GM19452 (cell line): Measurements from ENCODE around the gene PIK3R2.

Experiments
- ATAC-seq: cut with Tn5 transposase; IDR thresholded peaks from one replicate; pipeline ENCODE4 v1.9.1; 2021; ENCODE audit not compliant: unreplicated experiment

The PIK3R2 gene

GRCh38 chr19:18122860-18123795 lies 29.8 kb upstream of the PIK3R2 start:
- ATAC-seq = no peak

GRCh38 chr19:18123819-18124218 lies 29.1 kb upstream of the PIK3R2 start:
- no peak for ATAC-seq

- ATAC-seq = no peak
These were observed 26.9 kb upstream of the PIK3R2 start for GRCh38 chr19:18126097-18126496.

- no peak for ATAC-seq
These were observed 24.9 kb upstream of the PIK3R2 start for GRCh38 chr19:18128044-18128443.

- ATAC-seq = no peak
These were observed 24.2 kb upstream of the PIK3R2 start for GRCh38 chr19:18128805-18129204.

- ATAC-seq = no peak
These were observed 22.3 kb upstream of the PIK3R2 start for GRCh38 chr19:18130523-18131242.

GRCh38 chr19:18131841-18132596 lies 20.9 kb upstream of the PIK3R2 start:
- no peak for ATAC-seq

GRCh38 chr19:18135712-18136584 lies 17.0 kb upstream of the PIK3R2 start:
- no peak for ATAC-seq

GRCh38 chr19:18137242-18137641 lies 15.7 kb upstream of the PIK3R2 start:
- no peak for ATAC-seq

- no peak for ATAC-seq
These were observed 15.2 kb upstream of the PIK3R2 start for GRCh38 chr19:18137657-18138339.

- no peak for ATAC-seq
These were observed 12.5 kb upstream of the PIK3R2 start for GRCh38 chr19:18140473-18140872.

GRCh38 chr19:18141031-18141430 lies 11.9 kb upstream of the PIK3R2 start:
- no peak for ATAC-seq

- no peak for ATAC-seq
These were observed 9.1 kb upstream of the PIK3R2 start for GRCh38 chr19:18143902-18144301.

- no peak for ATAC-seq
These were observed 8.6 kb upstream of the PIK3R2 start for GRCh38 chr19:18144361-18144760.

- no peak for ATAC-seq
These were observed 8.1 kb upstream of the PIK3R2 start for GRCh38 chr19:18144906-18145305.

GRCh38 chr19:18145391-18145999 lies 7.5 kb upstream of the PIK3R2 start:
- no peak for ATAC-seq

- no peak for ATAC-seq
These were observed 5.6 kb upstream of the PIK3R2 start for GRCh38 chr19:18147396-18147795.

- ATAC-seq = no peak
These were observed 3.4 kb upstream of the PIK3R2 start for GRCh38 chr19:18149596-18149975.

GRCh38 chr19:18150776-18151624 lies 2.0 kb upstream of the PIK3R2 start:
- no peak for ATAC-seq
